Thymus (tissue), 11 donors: ENCODE results near the gene ANKRD11. TPM values are rescaled to one million over a fixed set of nuclear protein-coding genes. Genes with fewer than 3 reads are reported as not detected.

ENCODE experiments used
- DNase-seq, 9 donors: peaks; one replicate each; pipeline ENCODE4 v3.0.0-alpha.2; 2013; ENCODE audit warnings: low spot score in 9 of 9, low read depth in 6 of 9, missing footprints in 1 of 9
- H3K27ac ChIP-seq, 2 donors: one replicate each; pipeline ENCODE4 v1.5.1; 2013; ENCODE audit warnings: control low read depth in 1 of 2, low read depth in 1 of 2, low read length in 1 of 2, mild to moderate bottlenecking in 1 of 2, moderate library complexity in 1 of 2
- H3K27me3 ChIP-seq, 2 donors: one replicate each; pipeline ENCODE4 v1.5.1; 2013; ENCODE audit warnings: low read length in 1 of 2; ENCODE audit not compliant: control insufficient read depth in 2 of 2, insufficient read depth in 1 of 2
- H3K36me3 ChIP-seq, 2 donors: one replicate each; pipeline ENCODE4 v1.5.1; 2013; ENCODE audit warnings: low read length in 1 of 2, mild to moderate bottlenecking in 1 of 2, moderate library complexity in 1 of 2; ENCODE audit not compliant: control insufficient read depth in 2 of 2, insufficient read depth in 2 of 2
- H3K4me1 ChIP-seq, 2 donors: one replicate each; pipeline ENCODE4 v1.5.1; 2013; ENCODE audit warnings: low read length in 2 of 2; ENCODE audit not compliant: control insufficient read depth in 2 of 2, insufficient read depth in 2 of 2
- H3K4me3 ChIP-seq, 2 donors: one replicate each; pipeline ENCODE4 v1.5.1; 2013; ENCODE audit warnings: low read length in 2 of 2, control low read depth in 1 of 2, mild to moderate bottlenecking in 1 of 2
- H3K9me3 ChIP-seq, 2 donors: one replicate each; pipeline ENCODE4 v1.5.1; 2013; ENCODE audit warnings: low read length in 1 of 2, mild to moderate bottlenecking in 1 of 2; ENCODE audit not compliant: control insufficient read depth in 2 of 2, insufficient read depth in 1 of 2
- WGBS: extraction: QIAGEN DNeasy Blood & Tissue Kit; methylation state at CpG from one replicate; pipeline ENCODE4 v1.1.7; 2013; 5-methylcytosine and 5-hydroxymethylcytosine counted together
- polyA plus RNA-seq: library from polyadenylated mRNA; stranded (reverse); fragments of 200-250 nt; gene quantifications from one replicate; pipeline ENCODE4 v1.2.3, GENCODE V29; 2013
- total RNA-seq: library from RNA; stranded (reverse); fragments of 120-200 nt; gene quantifications from one replicate; pipeline ENCODE4 v1.2.4, GENCODE V29; 2013
- donor health status: healthy.

Gene ANKRD11
- total and polyA plus RNA-seq, 2 donors: 24.8 to 79.5 TPM

DNA sequence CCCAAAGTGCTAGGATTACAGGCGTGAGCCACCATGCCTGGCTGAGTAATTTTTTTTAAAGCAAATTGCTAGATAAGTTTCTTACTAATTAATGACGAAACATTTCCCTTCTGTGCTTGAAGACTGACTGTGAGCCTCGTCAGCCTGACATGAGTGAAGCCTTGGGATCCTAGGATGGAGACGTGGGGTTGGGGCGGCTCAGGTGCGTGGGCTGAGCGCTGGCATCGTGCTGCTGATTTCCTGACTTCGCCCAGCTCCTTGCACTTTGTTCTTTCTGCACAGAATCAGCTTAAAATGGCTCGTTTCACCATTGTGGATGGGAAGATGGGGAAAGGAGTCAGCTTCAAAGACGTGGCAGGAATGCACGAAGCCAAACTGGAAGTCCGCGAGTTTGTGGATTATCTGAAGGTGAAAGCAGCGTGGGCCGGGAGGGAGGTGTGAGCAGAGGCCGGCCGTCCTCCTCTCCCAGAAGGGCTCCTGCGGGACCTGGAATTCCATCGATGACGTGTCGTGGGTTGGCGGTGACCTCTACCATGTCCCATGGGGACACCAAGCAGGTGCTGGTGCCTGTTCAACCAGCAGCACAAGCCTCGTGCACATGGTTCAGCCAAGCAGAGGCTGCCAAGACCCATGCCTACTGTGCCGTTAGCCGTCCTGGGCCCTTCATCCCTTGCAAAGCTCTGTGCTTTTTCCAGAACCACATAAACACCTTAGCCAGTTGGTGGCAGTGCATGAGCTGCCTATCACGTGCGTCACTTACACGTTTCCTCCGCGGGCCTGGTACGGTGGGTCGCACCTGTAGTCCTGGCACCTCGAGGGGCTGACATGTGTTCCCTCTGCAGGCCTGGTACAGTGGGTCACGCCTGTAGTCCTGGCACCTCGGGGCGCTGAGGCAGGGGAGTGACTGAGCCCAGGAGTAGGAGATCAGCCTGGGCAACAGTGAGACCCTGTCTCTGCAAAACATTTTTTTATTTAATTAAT lies 40.3 kb upstream of the ANKRD11 start:
- H3K9me3 ChIP-seq: no peaks in the 10 kb centered on the region
- WGBS: 95% methylated on average over 37 of the region's 37 CpGs
- DNase-seq: no peak

DNA sequence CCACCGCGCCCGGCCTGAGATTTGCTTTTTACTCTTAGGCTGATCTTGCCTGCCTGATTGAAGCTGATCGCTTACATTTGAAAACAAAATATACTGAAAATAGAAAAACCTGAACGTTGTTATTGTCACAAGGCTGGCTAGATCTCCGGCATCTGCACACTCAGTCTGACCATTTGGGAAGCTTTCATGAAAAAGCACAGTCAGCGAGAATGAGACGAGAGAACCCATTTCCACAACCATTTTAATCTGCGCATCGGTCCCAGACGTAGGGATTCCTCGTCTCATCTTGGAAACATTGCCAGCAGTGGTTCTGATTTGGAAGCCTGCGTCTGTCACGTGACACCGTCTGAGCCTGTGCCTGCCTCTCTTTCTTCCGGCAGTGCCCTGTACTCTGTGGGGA lies 38.7 kb upstream of the ANKRD11 start:
- 85% methylated on average over 16 of the region's 16 CpGs for WGBS
- Histone ChIP-seq H3K27ac (no peak overlapping the region), H3K36me3 (peaks cover 81 to 90% of the 10 kb centered on the region in 2 donors), H3K4me3 (no peak overlapping the region), H3K27me3 (no peaks in the 10 kb centered on the region), H3K9me3 (no peaks in the 10 kb centered on the region), H3K4me1 (peaks cover 5 to 10% of the 10 kb centered on the region in 2 donors)
- no peak for DNase-seq

More for the DNA sequence above, 40.3 kb upstream of the ANKRD11 start:
- peaks cover 78 to 87% of the 10 kb centered on the region in 2 donors for H3K36me3 ChIP-seq
- no peak overlapping the region for H3K4me3 ChIP-seq
- no peaks in the 10 kb centered on the region for H3K27me3 ChIP-seq
- H3K27ac ChIP-seq: no peak overlapping the region
- peaks cover 18 to 26% of the 10 kb centered on the region in 2 donors for H3K4me1 ChIP-seq

DNA sequence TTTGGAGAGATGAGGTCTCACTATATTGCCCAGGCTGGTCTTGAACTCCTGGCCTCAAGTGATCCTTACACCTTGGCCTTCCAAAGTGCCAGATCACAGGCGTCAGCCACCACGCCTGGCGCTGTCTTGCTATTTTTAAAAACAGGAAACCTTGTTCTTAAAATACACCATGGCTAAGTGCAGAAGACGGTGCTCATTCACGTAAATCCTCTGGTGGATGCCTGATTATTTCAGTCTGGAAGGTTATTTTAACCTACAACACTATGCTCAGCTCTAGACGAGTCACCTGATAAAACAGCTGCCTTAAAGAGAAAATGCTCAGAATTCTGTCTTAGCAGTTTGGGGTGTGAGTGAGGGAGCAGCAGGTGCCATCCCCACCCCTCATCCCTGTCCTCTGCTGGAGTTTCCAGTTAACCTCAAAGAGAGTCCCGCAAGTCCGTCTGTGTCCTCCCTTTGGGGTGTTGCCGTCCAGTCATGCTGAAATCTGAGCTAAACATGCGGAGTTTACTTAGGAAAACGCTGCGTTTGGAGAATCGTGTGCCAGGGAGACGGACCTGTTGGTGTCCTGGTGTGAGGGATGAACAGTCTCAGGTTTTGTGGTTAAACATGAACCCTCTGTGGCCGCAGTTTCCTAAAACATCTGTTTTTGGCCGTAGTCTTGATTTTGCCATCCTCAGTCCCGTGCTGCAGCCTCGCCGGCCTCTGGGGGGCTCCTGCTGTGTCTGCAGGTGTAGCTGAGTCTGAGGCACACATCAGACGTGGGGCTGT lies 35.0 kb upstream of the ANKRD11 start:
- Histone ChIP-seq H3K27ac (no peak overlapping the region), H3K36me3 (peaks cover 82 to 88% of the 10 kb centered on the region in 2 donors)
- 63% methylated on average over 20 of the region's 20 CpGs for WGBS

DNA sequence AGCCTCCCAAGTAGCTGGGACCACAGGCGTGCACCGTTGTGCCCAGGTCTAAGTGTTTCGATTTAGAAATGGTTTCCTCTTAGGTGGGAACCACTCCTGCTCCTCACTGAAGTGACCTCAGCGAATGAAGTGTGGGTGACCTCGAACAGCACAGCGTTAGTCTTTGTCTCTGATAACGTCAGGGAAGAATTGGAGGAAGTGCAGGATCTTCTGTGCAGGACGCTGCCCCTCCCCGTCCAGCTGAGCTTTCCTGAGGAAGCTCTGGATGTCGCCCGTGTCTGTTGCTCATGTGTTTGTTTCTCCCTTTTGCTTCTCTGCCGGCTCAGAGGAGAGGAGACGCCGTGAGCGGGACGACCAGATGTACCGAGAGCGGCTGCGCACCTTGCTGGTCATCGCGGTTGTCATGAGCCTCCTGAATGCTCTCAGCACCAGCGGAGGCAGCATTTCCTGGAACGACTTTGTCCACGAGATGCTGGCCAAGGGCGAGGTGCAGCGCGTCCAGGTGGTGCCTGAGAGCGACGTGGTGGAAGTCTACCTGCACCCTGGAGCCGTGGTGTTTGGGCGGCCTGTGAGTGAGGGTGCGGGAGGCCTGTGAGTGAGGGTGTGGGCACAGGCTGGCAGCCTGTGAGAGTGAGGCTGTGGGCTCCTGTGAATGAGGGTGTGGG lies 33.5 kb upstream of the ANKRD11 start:
- no peaks in the 10 kb centered on the region for H3K4me1 ChIP-seq
- H3K27ac ChIP-seq: no peak overlapping the region
- no peaks in the 10 kb centered on the region for H3K27me3 ChIP-seq
- H3K36me3 ChIP-seq: peaks cover 83 to 89% of the 10 kb centered on the region in 2 donors
- no peak overlapping the region for H3K4me3 ChIP-seq
- no peak for DNase-seq
- WGBS: 95% methylated on average over 32 of the region's 32 CpGs
- H3K9me3 ChIP-seq: peaks cover 0 to 3% of the 10 kb centered on the region in 2 donors

More for the DNA sequence above, 35.0 kb upstream of the ANKRD11 start:
- no peaks in the 10 kb centered on the region for H3K27me3 ChIP-seq
- DNase-seq: no peak
- H3K9me3 ChIP-seq: peaks cover 0 to 3% of the 10 kb centered on the region in 2 donors
- H3K4me3 ChIP-seq: no peak overlapping the region
- H3K4me1 ChIP-seq: no peaks in the 10 kb centered on the region

DNA sequence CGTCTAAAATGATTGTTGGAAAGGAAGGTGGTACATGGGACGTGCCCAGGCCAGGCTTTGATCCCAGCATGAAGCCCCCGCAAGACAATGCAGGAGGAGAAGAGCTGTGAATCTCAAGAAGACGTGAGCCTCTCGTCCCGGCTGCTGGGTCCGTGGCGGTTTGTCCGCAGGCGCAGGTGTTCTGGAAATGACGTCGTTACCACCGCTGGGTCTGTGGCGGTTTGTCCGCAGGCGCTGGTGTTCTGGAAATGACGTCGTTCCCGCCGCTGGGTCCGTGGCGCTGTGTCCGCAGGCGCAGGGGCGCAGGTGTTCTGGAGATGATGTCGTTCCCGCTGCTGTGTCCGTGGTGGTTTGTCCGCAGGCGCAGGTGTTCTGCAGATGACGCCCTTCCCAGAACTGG lies 31.9 kb upstream of the ANKRD11 start:
- no peaks in the 10 kb centered on the region for H3K27me3 ChIP-seq
- H3K4me1 ChIP-seq: no peaks in the 10 kb centered on the region
- peaks cover 0 to 3% of the 10 kb centered on the region in 2 donors for H3K9me3 ChIP-seq
- 98% methylated on average over 31 of the region's 31 CpGs for WGBS
- H3K4me3 ChIP-seq: no peak overlapping the region
- no peak for DNase-seq
- H3K36me3 ChIP-seq: peaks cover 85 to 90% of the 10 kb centered on the region in 2 donors
- H3K27ac ChIP-seq: no peak overlapping the region

DNA sequence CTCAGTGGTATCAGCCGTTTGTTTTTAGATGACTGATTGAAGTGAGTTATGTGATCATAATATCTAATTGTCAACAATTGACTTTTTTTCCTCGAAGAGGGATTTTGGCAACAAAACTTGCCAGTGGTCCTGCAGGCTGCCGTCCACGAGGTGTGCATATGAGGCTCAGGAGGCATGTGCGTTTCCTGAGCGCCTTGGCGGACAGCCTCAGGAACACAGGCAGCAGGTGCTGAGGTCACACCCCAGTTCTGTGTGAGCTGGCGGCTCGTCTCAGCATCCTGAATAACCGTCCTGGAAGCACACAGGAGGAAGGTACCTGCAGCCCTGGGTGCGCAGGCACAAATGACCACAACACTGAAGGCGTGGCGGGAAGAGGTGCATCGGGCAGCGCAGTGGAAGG lies 29.5 kb upstream of the ANKRD11 start:
- H3K27ac ChIP-seq: no peak overlapping the region
- peaks cover 0 to 3% of the 10 kb centered on the region in 2 donors for H3K9me3 ChIP-seq
- no peak for DNase-seq
- no peaks in the 10 kb centered on the region for H3K4me1 ChIP-seq
- WGBS: 95% methylated on average over 15 of the region's 15 CpGs
- no peaks in the 10 kb centered on the region for H3K27me3 ChIP-seq
- no peak overlapping the region for H3K4me3 ChIP-seq
- peaks cover 78 to 82% of the 10 kb centered on the region in 2 donors for H3K36me3 ChIP-seq

DNA sequence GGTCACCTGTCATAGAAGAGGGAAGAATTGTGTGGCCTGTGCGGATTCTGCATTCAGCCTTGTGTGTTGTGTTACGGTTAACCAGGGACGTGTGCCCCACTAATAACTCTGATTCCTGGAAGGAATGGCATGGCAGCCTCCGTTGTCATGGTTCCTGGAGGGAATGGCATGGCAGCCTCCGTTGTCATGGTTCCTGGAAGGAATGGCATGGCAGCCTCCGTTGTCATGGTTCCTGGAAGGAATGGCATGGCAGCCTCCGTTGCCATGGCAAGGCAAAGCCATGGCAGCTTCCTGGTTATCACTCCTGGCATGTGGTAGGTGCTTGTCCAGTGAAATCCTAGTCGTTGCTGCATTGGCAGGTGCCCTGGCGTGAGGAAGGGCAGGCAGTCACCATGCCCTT lies 26.8 kb upstream of the ANKRD11 start:
- Histone ChIP-seq H3K4me1 (no peaks in the 10 kb centered on the region), H3K9me3 (no peaks in the 10 kb centered on the region), H3K4me3 (no peak overlapping the region), H3K27me3 (no peaks in the 10 kb centered on the region), H3K36me3 (peaks cover 67 to 75% of the 10 kb centered on the region in 2 donors), H3K27ac (no peak overlapping the region)
- no peak for DNase-seq
- 77% methylated on average over 9 of the region's 9 CpGs for WGBS

DNA sequence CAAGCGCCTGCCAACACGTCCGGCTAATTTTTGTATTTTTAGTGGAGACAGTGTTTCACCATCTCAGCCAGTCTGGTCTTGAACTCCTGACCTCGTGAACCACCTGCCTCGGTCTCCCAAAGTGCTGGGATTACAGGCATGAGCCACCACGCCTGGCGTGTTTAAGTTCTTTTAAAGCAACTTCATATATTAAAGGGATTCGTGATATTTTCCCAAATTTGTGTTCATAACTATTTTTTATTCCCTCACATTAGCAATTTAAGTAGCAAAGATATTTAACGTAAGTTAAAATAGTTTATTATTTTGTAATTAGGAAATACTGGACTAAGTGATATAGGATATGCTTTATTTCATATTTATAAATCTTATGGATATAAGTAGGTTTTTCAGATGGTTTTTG lies 22.1 kb upstream of the ANKRD11 start:
- H3K27me3 ChIP-seq: no peaks in the 10 kb centered on the region
- peaks cover 45 to 55% of the 10 kb centered on the region in 2 donors for H3K36me3 ChIP-seq
- DNase-seq: no peak
- no peaks in the 10 kb centered on the region for H3K9me3 ChIP-seq
- WGBS: 98% methylated on average over 9 of the region's 9 CpGs
- H3K27ac ChIP-seq: no peak overlapping the region
- no peak overlapping the region for H3K4me3 ChIP-seq
- peaks cover 3 to 17% of the 10 kb centered on the region in 2 donors for H3K4me1 ChIP-seq
